Measurements from ENCODE around the gene ZDHHC15.

Gene ZDHHC15

GRCh38 chrX:75327607-75328006 lies 195.2 kb downstream of the ZDHHC15 start:
- Histone ChIP-seq H3K4me3 (IDR thresholded peaks at IDR 0.05; ENCODE audit: insufficient read depth, low read depth, low read length) (no peak overlapping the region), H4K20me1 (ENCODE audit: insufficient read depth) (no peaks in the 10 kb centered on the region), H3K27ac (no peak overlapping the region), H3K36me3 (ENCODE audit: insufficient read depth) (no peaks in the 10 kb centered on the region), H3K4me2 (no peak overlapping the region), H3K27me3 (ENCODE audit: insufficient read depth, low read depth) (no peaks in the 10 kb centered on the region), H3K4me1 (ENCODE audit: low read depth, poor library complexity, severe bottlenecking) (no peaks in the 10 kb centered on the region), H2AFZ (ENCODE audit: low read depth) (no peak overlapping the region), H3K9ac (no peak overlapping the region), H3K79me2 (ENCODE audit: insufficient read depth, low read depth) (no peaks in the 10 kb centered on the region)
- TF ChIP-seq, protein P1, sequence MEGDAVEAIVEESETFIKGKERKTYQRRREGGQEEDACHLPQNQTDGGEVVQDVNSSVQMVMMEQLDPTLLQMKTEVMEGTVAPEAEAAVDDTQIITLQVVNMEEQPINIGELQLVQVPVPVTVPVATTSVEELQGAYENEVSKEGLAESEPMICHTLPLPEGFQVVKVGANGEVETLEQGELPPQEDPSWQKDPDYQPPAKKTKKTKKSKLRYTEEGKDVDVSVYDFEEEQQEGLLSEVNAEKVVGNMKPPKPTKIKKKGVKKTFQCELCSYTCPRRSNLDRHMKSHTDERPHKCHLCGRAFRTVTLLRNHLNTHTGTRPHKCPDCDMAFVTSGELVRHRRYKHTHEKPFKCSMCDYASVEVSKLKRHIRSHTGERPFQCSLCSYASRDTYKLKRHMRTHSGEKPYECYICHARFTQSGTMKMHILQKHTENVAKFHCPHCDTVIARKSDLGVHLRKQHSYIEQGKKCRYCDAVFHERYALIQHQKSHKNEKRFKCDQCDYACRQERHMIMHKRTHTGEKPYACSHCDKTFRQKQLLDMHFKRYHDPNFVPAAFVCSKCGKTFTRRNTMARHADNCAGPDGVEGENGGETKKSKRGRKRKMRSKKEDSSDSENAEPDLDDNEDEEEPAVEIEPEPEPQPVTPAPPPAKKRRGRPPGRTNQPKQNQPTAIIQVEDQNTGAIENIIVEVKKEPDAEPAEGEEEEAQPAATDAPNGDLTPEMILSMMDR (conservative IDR thresholded peaks at IDR 0.05; ENCODE audit: low read depth, low read length): no peak
